Cardiac fibroblast (primary cell): ENCODE results near the gene RILPL1.
"Not testable (repeated sequence)": the region's sequence is repeated elsewhere in the genome, so short reads cannot be mapped to it uniquely, and the experiment has no call there.

Source experiments
- DNase-seq, 2 donors: peaks; one replicate each; pipeline versions ENCODE4 v3.0.0 to v3.0.0-alpha.2; 2010; ENCODE audit warnings: low read depth in 2 of 2
- H3K4me3 ChIP-seq, 2 donors: replicated peaks in 1 of 2; 1 replicate in 1 of 2; 2 replicates in 1 of 2; pipeline ENCODE4 v1.5.1; 2011; ENCODE audit warnings: low read depth in 2 of 2, low read length in 2 of 2, mild to moderate bottlenecking in 2 of 2, moderate library complexity in 1 of 2
- CTCF ChIP-seq: IDR thresholded peaks from one replicate; pipeline ENCODE4 v1.5.1; 2011; ENCODE audit warnings: low read depth, mild to moderate bottlenecking, low read length, inconsistent platforms

RILPL1 gene

GRCh38 chr12:123520567-123521474, 12.7 kb downstream of the RILPL1 start:
- H3K4me3 ChIP-seq: no peak overlapping the region
- TF ChIP-seq CTCF: no peak
- DNase-seq: no peak

- DNase-seq: peak; percentile 39 to 58
- no peak for TF ChIP-seq CTCF
- H3K4me3 ChIP-seq: no peak overlapping the region
These were observed 14.1 kb downstream of the RILPL1 start for GRCh38 chr12:123519141-123520001.

GRCh38 chr12:123516216-123516780, 17.2 kb downstream of the RILPL1 start:
- no peak for DNase-seq
- no peak overlapping the region for H3K4me3 ChIP-seq
- TF ChIP-seq CTCF: no peak

GRCh38 chr12:123514582-123515221, 18.8 kb downstream of the RILPL1 start:
- not testable (repeated sequence) for DNase-seq, H3K4me3 ChIP-seq

- no peak for DNase-seq
- TF ChIP-seq CTCF: no peak
- no peak overlapping the region for H3K4me3 ChIP-seq
These were observed 19.7 kb downstream of the RILPL1 start for GRCh38 chr12:123513805-123514204.

- DNase-seq: no peak
- no peak overlapping the region for H3K4me3 ChIP-seq
- no peak for TF ChIP-seq CTCF
These were observed 20.5 kb downstream of the RILPL1 start for GRCh38 chr12:123512838-123513665.
